ENCODE data around the gene SLC46A3.

The SLC46A3 gene

DNA sequence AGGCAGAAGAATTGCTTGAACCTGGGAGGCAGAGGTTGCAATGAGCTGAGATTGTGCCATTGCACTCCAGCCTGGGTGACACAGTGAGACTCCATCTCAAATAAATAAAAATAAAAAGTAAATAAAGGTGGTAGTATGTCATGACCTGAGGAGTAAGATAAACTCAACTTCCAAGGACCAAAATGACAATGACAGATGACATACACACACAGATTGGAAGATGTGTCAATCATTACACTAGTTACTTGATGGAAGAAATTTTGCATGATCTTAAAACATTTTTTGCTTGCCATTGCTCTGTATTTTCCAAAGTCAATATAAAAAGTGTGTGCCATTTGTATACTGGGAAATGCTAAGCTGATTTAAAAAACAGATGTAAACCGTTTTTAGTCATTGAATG, 4.1 kb downstream of the SLC46A3 start:
- TF ChIP-seq GATA3 (IDR thresholded peaks at IDR 0.05; ENCODE audit: low read depth, low read length) (no peak), GATA2 (IDR thresholded peaks at IDR 0.05; ENCODE audit: low read depth, low read length) (no peak)

DNA sequence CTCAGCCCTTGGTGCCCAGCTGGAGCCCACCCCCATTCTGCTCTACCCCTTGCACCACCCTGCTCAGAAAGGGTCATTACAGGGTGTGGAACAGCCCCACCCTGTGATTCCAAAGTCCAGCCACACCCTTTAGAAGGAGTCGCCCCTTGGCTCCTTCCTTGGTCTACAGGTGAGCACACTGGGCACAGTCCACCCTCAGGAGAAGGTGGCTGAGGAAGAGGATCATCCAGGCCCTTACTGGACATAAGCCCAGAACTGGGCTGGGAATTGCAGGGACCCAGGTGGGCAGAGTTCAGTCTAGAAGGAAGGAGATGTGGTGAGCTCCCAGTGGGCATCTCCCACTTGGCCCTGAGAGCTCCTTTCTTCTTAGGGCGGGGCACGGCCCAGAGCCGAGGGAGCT, 8.6 kb downstream of the SLC46A3 start:
- no peak for TF ChIP-seq GATA2 (IDR thresholded peaks at IDR 0.05; ENCODE audit: low read depth, low read length)
- TF ChIP-seq GATA3 (IDR thresholded peaks at IDR 0.05; ENCODE audit: low read depth, low read length): no peak

DNA sequence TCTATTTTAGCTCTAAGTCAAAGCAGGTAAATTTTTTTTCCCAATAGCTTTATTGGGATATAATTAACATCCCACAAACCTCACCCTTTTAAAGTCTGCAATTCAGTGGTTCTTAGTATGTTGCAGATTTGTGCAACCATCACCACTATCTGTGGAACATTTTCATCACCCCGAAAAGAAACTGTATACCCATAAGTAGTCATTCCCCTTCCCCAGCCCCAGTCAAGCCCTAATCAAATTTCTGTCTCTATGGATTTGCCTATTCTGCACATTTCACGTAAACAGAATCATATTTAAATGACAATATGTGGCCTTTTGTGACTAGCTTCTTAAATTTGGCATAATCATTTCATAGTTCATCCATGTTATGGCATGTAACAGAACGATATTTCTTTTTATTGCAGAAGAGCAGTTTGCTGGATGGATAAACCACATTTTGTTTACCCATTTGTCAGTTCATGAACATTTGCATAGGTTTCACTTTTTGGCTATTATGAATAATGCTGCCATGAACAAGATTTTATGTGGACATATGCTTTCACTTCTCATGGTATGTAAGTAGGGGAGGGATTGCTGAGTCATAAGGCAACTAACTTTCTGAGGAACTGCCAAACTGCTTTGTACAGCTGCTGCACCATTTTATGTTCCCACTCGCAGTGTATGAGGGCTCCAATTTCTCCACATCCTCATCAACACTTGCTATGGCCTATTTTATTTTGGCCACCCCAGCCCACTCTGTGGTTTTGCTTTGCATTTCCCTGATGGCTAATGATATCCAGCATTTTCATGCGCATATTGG, 10.9 kb downstream of the SLC46A3 start:
- TF ChIP-seq GATA3 (IDR thresholded peaks at IDR 0.05; ENCODE audit: low read depth, low read length) (no peak), GATA2 (IDR thresholded peaks at IDR 0.05; ENCODE audit: low read depth, low read length) (no peak)

DNA sequence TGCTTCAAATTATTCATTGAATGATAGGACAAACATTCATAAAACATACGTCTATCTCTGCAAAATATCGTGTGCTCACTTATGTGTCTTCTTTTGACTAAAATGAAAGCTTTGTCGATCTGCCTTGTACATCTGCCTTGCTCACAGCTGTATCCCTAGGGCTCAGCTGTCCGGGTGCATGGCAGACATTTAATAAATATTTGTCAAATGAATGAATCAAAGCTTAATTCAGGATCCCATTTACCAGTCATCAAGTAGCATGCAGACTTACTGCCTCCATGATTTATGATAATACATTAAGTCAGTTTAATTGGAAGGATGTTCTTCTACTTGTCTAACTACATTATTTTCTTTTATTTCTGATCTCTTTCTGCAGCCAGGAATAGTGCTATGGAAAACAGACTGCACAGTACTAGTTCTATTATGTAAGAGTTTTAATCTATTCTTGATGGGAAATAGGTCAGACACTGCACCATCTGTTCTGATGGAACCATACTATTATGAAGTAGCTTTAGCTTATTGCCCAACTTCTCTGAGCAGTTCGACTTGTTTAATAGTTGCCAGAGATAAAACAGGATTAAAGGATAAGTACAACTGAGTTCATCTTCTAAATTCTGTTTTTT, 13.2 kb downstream of the SLC46A3 start:
- TF ChIP-seq GATA2 (IDR thresholded peaks at IDR 0.05; ENCODE audit: low read depth, low read length) (no peak), GATA3 (IDR thresholded peaks at IDR 0.05; ENCODE audit: low read depth, low read length) (no peak)

DNA sequence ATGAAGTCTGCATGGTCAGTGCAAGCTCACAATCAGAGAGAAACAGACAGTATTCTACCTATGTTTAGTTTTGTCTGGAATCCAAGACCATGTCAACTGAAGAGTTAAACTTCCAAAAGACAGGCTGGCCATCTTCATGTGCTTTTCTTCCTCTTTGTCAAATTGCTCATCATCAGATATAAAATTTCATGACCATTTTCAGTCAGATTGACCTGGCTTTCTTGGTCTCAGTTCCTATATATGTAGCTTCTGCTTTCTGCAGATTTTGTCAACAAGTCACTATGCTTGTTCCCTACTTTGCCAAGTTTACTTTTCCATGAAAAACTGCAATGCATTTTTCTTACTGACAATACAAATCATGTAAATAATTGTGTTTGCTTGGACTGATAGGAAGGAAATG, 13.9 kb downstream of the SLC46A3 start:
- no peak for TF ChIP-seq GATA2 (IDR thresholded peaks at IDR 0.05; ENCODE audit: low read depth, low read length)

DNA sequence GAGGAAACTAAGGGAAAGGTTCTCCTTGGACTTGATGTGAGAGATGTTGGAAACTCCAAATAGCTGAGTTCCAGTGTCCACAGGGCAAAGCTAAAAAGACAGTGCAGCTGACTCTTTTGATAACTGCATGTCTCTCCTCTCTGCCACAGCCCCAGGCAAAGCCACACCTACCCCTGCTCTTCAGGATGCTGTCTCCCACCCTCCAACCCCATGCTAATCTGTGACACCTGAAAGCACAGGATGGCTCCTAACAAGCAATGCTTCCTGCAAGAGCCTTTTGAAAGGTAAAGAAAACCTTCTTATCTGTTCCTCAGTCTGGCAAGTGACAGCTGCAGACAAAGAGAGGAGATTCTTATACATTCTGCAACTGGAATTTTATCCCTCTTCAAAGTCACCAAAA, 14.5 kb downstream of the SLC46A3 start:
- TF ChIP-seq GATA2 (IDR thresholded peaks at IDR 0.05; ENCODE audit: low read depth, low read length): no peak
- no peak for TF ChIP-seq GATA3 (IDR thresholded peaks at IDR 0.05; ENCODE audit: low read depth, low read length)

DNA sequence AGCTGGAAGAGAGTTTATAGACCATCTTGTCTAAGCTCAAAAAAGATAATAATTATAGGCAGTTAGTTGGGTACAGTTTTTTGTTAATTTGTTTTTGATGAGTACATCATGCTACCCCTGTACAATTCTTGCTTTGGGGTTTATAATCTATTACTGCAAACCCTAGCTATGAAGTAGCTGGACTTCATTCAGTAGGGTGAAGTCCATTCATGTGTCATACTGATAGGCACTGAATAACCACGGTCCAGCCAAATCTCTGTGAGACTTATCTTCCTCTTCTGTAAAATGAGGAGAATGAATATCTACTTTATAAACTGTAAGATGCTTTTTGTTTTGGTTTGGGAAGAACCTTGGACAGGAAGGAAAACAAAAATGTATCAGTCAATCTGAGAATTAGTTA, 19.5 kb downstream of the SLC46A3 start:
- TF ChIP-seq GATA2 (IDR thresholded peaks at IDR 0.05; ENCODE audit: low read depth, low read length): no peak
- no peak for TF ChIP-seq GATA3 (IDR thresholded peaks at IDR 0.05; ENCODE audit: low read depth, low read length)

DNA sequence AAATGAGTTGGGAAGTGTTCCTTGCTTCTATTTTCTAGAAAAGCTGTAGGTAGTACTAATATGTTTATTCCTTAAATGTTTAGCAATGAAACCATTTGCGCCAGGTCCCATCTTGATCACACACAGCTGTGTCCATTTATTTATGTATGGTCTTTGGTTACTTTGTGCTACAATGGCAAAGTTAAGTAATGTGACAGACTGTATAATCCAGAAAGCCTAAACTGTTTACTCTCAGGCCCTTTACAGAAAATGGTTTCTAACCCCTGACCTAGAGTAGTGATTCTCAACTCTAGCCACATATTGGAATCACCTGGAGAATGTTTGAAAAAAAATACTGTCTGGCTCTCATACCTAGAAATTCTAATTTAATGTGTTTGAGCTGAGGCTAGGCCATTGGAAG, 21.3 kb downstream of the SLC46A3 start:
- TF ChIP-seq GATA2 (IDR thresholded peaks at IDR 0.05; ENCODE audit: low read depth, low read length) (no peak), GATA3 (IDR thresholded peaks at IDR 0.05; ENCODE audit: low read depth, low read length) (no peak)

DNA sequence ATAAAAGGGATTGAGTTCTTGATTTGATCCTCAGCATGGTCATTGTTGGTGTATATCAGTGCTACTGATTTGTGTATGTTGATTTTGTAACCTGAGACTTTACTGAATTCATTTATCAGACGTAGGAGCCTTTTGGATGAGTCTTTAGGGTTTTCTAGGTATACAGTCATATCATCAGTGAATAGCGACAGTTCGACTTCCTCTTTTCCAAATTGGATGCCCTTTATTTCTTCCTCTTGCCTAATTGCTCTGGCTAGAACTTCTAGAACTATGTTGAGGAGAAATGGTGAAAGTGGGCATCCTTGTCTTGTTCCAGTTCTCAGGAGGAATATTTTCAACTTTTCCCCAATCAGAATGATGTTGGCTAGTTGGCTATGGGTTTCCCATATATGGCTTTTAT, 32.9 kb downstream of the SLC46A3 start:
- no peak for TF ChIP-seq GATA2 (IDR thresholded peaks at IDR 0.05; ENCODE audit: low read depth, low read length)
- no peak for TF ChIP-seq GATA3 (IDR thresholded peaks at IDR 0.05; ENCODE audit: low read depth, low read length)

DNA sequence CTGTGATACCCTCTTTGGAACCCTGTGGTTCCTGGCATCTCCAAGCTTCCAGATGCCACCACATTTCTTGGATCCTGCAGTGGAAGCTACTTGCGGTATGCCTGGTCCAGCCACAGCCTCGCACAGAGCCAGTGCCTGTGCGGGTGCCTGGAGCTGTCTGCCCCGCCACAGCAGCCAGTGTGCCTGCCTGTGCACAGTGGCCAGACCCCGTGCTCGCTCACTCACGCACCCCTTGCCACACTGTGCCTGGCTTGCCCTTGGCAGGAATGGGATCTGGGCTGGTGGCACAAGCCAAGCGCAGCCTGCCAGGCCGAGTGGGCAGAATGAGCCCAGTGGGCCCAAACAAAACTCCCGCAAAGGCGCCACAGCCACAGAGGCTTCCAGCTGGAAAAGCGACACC, 33.7 kb downstream of the SLC46A3 start:
- TF ChIP-seq GATA3 (IDR thresholded peaks at IDR 0.05; ENCODE audit: low read depth, low read length) (no peak), GATA2 (IDR thresholded peaks at IDR 0.05; ENCODE audit: low read depth, low read length) (no peak)

DNA sequence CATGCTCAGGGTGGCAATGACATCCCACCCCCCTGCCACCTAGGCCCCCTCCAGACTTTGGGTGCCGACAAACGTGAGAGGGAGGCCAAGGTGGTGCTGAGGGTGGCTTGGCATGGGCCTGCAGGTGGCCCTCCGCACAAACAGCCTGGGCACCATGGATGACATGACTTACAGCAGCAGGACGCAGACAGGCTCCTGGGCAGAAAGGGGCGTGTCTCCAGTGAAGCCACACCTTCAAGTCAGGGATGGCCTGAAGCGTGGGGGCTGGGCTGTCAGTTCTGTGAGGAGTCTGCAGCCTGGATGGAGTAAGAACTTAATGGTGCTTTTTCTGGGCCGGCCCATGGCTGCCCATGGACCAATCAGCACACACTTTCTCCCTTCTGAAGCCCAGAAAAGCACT, 34.5 kb downstream of the SLC46A3 start:
- TF ChIP-seq GATA3 (IDR thresholded peaks at IDR 0.05; ENCODE audit: low read depth, low read length) (no peak), GATA2 (IDR thresholded peaks at IDR 0.05; ENCODE audit: low read depth, low read length) (no peak)

DNA sequence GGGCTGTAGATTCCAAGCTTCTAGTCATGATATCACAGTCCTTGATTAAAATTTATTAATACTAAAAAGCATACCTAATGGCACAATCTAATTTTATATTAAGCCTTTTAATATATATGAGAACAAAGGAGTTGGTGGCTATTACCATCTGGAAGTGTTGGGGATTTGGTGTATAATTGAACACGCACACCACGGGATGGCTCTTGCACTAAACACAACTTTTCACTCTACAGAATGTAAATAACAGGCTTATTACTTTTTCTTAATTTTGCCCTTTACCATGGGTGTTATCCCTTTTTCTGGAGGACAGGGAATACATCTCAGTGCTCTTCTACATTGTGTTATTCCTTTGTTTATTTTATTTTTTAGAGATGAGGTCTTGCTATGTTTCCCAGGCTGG, 38.2 kb downstream of the SLC46A3 start:
- TF ChIP-seq GATA2 (IDR thresholded peaks at IDR 0.05; ENCODE audit: low read depth, low read length): no peak
- no peak for TF ChIP-seq GATA3 (IDR thresholded peaks at IDR 0.05; ENCODE audit: low read depth, low read length)

DNA sequence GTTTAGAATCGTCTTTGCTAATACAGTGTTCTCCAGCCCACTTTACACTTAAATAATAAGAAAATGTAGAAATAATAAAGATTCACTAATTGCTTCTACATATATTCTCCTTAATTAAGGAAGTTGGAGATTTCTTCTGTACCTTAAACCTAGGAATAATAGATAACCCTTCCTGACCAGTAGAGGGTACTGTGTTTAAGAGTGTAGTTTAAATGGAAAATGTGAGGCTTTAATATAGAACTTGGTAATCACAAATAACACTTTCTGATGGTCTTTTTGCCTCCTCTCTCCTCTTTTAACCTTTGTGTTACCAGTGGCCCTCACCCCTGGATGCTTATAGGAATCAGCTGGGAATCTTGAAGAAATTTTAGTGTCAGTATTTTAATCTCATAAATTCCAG, 39.1 kb downstream of the SLC46A3 start:
- TF ChIP-seq GATA3 (IDR thresholded peaks at IDR 0.05; ENCODE audit: low read depth, low read length) (no peak), GATA2 (IDR thresholded peaks at IDR 0.05; ENCODE audit: low read depth, low read length) (no peak)

DNA sequence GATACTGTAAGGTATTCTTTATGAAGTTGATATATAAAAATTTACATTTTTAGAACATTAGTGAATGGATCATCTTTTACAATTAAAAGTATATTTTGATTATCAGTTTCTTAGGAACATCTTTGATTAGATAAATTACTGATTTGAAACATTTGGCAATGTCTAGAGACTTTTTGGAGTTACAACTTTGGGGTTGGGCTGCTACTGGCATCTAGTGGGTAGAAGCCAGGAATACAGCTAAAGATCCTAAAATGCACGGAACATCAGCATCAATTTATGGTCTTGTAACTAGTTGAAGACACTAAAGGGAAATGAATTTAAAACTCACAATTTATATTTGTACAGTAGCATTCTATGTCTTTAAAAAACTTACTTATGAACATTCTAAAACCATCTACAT, 40.0 kb downstream of the SLC46A3 start:
- no peak for TF ChIP-seq GATA2 (IDR thresholded peaks at IDR 0.05; ENCODE audit: low read depth, low read length)
- TF ChIP-seq GATA3 (IDR thresholded peaks at IDR 0.05; ENCODE audit: low read depth, low read length): no peak

DNA sequence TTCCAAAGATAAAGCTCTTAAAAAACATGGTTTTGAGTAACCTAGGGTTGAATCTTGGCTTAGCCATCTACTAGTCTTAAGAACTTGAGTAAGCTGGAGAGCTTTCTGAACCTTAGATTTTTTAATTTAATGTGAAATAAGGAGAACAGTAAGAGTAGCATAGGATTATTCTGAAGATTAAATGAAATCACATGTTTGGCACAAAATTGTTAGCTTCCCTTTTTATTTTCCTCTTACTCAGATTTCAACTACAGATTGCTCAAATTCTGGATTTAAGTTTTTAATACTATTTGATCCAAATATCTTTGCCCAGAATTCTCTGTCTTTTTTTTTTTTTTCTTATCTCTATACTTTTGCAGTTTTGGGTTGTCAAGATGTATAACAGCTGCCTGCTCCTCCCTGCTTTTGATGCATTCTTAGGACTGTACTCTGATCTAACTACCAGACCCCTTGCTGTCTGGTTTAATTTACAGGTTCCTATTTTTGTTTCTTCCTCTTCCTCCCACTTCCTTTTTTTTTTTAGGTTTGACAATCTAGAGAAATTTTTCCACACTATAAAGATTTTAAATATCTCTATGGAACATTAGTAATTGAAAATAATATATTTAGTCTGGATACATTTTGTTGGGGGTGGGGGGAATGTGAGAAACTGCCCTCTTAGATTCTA, 47.5 kb downstream of the SLC46A3 start:
- TF ChIP-seq GATA3 (IDR thresholded peaks at IDR 0.05; ENCODE audit: low read depth, low read length) (no peak), GATA2 (IDR thresholded peaks at IDR 0.05; ENCODE audit: low read depth, low read length) (no peak)

All from SH-SY5Y (cell line).